ENCODE results near the gene RNF220.

GRCh38 chr1:44696789-44697345 lies 291.8 kb downstream of the RNF220 start:
- TF ChIP-seq POLR2A (IDR thresholded peaks at IDR 0.05) (no peak), POLR2AphosphoS5 (IDR thresholded peaks at IDR 0.05) (peak in 2 of 3 donors; percentile 32 to 49)
- TF ChIP-seq, protein P1, sequence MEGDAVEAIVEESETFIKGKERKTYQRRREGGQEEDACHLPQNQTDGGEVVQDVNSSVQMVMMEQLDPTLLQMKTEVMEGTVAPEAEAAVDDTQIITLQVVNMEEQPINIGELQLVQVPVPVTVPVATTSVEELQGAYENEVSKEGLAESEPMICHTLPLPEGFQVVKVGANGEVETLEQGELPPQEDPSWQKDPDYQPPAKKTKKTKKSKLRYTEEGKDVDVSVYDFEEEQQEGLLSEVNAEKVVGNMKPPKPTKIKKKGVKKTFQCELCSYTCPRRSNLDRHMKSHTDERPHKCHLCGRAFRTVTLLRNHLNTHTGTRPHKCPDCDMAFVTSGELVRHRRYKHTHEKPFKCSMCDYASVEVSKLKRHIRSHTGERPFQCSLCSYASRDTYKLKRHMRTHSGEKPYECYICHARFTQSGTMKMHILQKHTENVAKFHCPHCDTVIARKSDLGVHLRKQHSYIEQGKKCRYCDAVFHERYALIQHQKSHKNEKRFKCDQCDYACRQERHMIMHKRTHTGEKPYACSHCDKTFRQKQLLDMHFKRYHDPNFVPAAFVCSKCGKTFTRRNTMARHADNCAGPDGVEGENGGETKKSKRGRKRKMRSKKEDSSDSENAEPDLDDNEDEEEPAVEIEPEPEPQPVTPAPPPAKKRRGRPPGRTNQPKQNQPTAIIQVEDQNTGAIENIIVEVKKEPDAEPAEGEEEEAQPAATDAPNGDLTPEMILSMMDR (IDR thresholded peaks at IDR 0.05 in 8 of 11, conservative IDR thresholded peaks at IDR 0.05 in 3 of 11): no peak

Measured in spleen (tissue), 7 donors.